ENCODE data around the gene PRSS21.

The PRSS21 gene

GRCh38 chr16:2846511-2847310 is 29.7 kb downstream of the PRSS21 start:
- DNase-seq: no peak

GRCh38 chr16:2848933-2849725 is 32.1 kb downstream of the PRSS21 start:
- DNase-seq: no peak

- DNase-seq: no peak
Measured at GRCh38 chr16:2852003-2852730, 35.1 kb downstream of the PRSS21 start.

GRCh38 chr16:2852731-2853507 is 35.9 kb downstream of the PRSS21 start:
- no peak for DNase-seq

- DNase-seq: no peak
Measured at GRCh38 chr16:2853531-2854073, 36.6 kb downstream of the PRSS21 start.

GRCh38 chr16:2854700-2855309 is 37.8 kb downstream of the PRSS21 start:
- no peak for DNase-seq

- DNase-seq: no peak
Measured at GRCh38 chr16:2855536-2855935, 38.5 kb downstream of the PRSS21 start.

- DNase-seq: no peak
Measured at GRCh38 chr16:2856061-2856670, 39.1 kb downstream of the PRSS21 start.

- no peak for DNase-seq
Measured at GRCh38 chr16:2856686-2857450, 39.8 kb downstream of the PRSS21 start.

GRCh38 chr16:2857451-2858244 is 40.6 kb downstream of the PRSS21 start, which contains the start of gene PRSS22:
Gene PRSS22, minus strand, starts transcription at chr16:2858170. Its CDS starts 66 bp downstream, at chr16:2858104.
- DNase-seq: no peak

GRCh38 chr16:2858245-2859025 is 41.4 kb downstream of the PRSS21 start:
- no peak for DNase-seq

- DNase-seq: no peak
Measured at GRCh38 chr16:2859686-2860265, 42.7 kb downstream of the PRSS21 start.

- DNase-seq: no peak
Measured at GRCh38 chr16:2860826-2861567, 44.0 kb downstream of the PRSS21 start.

- DNase-seq: no peak
Measured at GRCh38 chr16:2865651-2866050, 48.6 kb downstream of the PRSS21 start.

GRCh38 chr16:2866431-2866830 is 49.4 kb downstream of the PRSS21 start:
- no peak for DNase-seq

GRCh38 chr16:2867661-2867986 is 50.6 kb downstream of the PRSS21 start:
- DNase-seq: no peak

GRCh38 chr16:2867987-2868789 is 51.2 kb downstream of the PRSS21 start:
- DNase-seq: peak; percentile 94
